H1 (cell line): ENCODE data around the gene ALDH1B1. TPM values are rescaled to one million over a fixed set of nuclear protein-coding genes. Genes with fewer than 3 reads are reported as not detected.

Experiments used
- CTCF ChIA-PET: fragments of 300-600 bp; sonication (Branson Sonifier 250); formaldehyde crosslinking; loops from one replicate; lab custom pipeline; 2021; ENCODE audit not compliant: partially characterized antibody; lab: Charles Lee
- POLR2A ChIA-PET: fragments of 300-600 bp; sonication (Branson Sonifier 250); formaldehyde crosslinking; loops from one replicate; lab custom pipeline; 2021; ENCODE audit warnings: inconsistent platforms; ENCODE audit not compliant: partially characterized antibody; lab: Charles Lee
- DNase-seq, 2 experiments: peaks; one replicate each; pipeline versions ENCODE4 v3.0.0 to v3.0.0-alpha.2; 2010 to 2022; ENCODE audit warnings: low spot score in 2 of 2, low read depth in 1 of 2, mixed read lengths in 1 of 2
- FAIRE-seq: peaks from 2 replicates; lab custom pipeline; 2011; peaks lifted over from hg19 to GRCh38; lab: Jason Lieb, UNC
- H2AFZ ChIP-seq: 2 replicates; pipeline ENCODE4 v1.8.1; 2012; ENCODE audit warnings: low read length, inconsistent platforms
- H2AK5ac ChIP-seq: 2 replicates; pipeline ENCODE4 v1.6.1; 2013; ENCODE audit warnings: low read depth, low read length
- H2BK120ac ChIP-seq: replicated peaks from 2 replicates; pipeline ENCODE3; 2013; ENCODE audit warnings: low read depth, low read length, inconsistent platforms
- H2BK12ac ChIP-seq: 2 replicates; pipeline ENCODE4 v1.6.1; 2013; ENCODE audit warnings: low read depth, low read length
- H2BK15ac ChIP-seq: 2 replicates; pipeline ENCODE4 v1.6.1; 2013; ENCODE audit warnings: low read length
- H2BK20ac ChIP-seq: 2 replicates; pipeline ENCODE4 v1.6.1; 2013; ENCODE audit warnings: low read length
- H2BK5ac ChIP-seq: 2 replicates; pipeline ENCODE4 v1.6.1; 2013; ENCODE audit warnings: low read depth, low read length
- H3K14ac ChIP-seq: 2 replicates; pipeline ENCODE4 v1.6.1; 2013; ENCODE audit warnings: inconsistent platforms; ENCODE audit not compliant: insufficient read length
- H3K18ac ChIP-seq: 2 replicates; pipeline ENCODE4 v1.6.1; 2013; ENCODE audit warnings: low read length; ENCODE audit errors: extremely low read depth
- H3K23ac ChIP-seq: 2 replicates; pipeline ENCODE4 v1.6.1; 2013; ENCODE audit warnings: inconsistent platforms; ENCODE audit not compliant: insufficient read length
- H3K23me2 ChIP-seq: 2 replicates; pipeline ENCODE4 v1.6.1; 2013; ENCODE audit warnings: low read depth, low read length
- H3K27ac ChIP-seq: 2 replicates; pipeline ENCODE4 v1.6.1; 2011; ENCODE audit warnings: low read depth, low read length, inconsistent platforms
- H3K27me3 ChIP-seq, 4 experiments: replicated peaks in 1 of 4; 1 replicate in 1 of 4; 2 replicates in 3 of 4; pipeline versions ENCODE4 v1.6.1 to v1.8.1; 2011 to 2013; ENCODE audit warnings: low read length in 3 of 4, mild to moderate bottlenecking in 3 of 4, inconsistent platforms in 2 of 4, mixed read lengths in 2 of 4, moderate library complexity in 1 of 4; ENCODE audit not compliant: control insufficient read depth in 3 of 4, insufficient read depth in 3 of 4; ENCODE audit errors: extremely low read depth in 1 of 4
- H3K36me3 ChIP-seq, 4 experiments: 2 replicates each; pipeline versions ENCODE4 v1.6.1 to v1.8.1; 2011 to 2013; ENCODE audit warnings: mild to moderate bottlenecking in 4 of 4, low read length in 3 of 4, moderate library complexity in 2 of 4, control low read depth in 1 of 4, inconsistent platforms in 1 of 4; ENCODE audit not compliant: insufficient read depth in 4 of 4, control insufficient read depth in 2 of 4
- H3K4ac ChIP-seq: replicated peaks from 2 replicates; pipeline ENCODE3; 2013; ENCODE audit warnings: low read length, low read depth, mixed read lengths, inconsistent platforms; ENCODE audit not compliant: insufficient read length
- H3K4me1 ChIP-seq, 4 experiments: replicated peaks in 1 of 4; 1 replicate in 1 of 4; 2 replicates in 3 of 4; pipeline versions ENCODE4 v1.6.1 to v1.8.1; 2011 to 2013; ENCODE audit warnings: low read length in 3 of 4, inconsistent platforms in 2 of 4, mixed read lengths in 1 of 4; ENCODE audit not compliant: insufficient read depth in 4 of 4, control insufficient read depth in 3 of 4
- H3K4me2 ChIP-seq, 2 experiments: 2 replicates each; pipeline versions ENCODE4 v1.6.1 to v1.8.1; 2011 to 2013; ENCODE audit warnings: low read depth in 2 of 2, low read length in 2 of 2, control low read depth in 1 of 2, inconsistent platforms in 1 of 2, mild to moderate bottlenecking in 1 of 2; ENCODE audit not compliant: insufficient read depth in 1 of 2
- H3K4me3 ChIP-seq, 4 experiments: fragments of 200-600, 300-600 bp in 1 of 4; sonication (generic), shearing (Covaris generic), sonication (Bioruptor Twin) in 1 of 4; 2 replicates each; pipeline versions ENCODE4 v1.5.1 to v1.8.1; 2011 to 2016; ENCODE audit warnings: low read length in 4 of 4, low read depth in 3 of 4, control low read depth in 2 of 4, inconsistent platforms in 2 of 4, mild to moderate bottlenecking in 2 of 4, mixed read lengths in 1 of 4, moderate library complexity in 1 of 4; ENCODE audit not compliant: insufficient read depth in 2 of 4; ENCODE audit errors: extremely low read depth in 1 of 4
- H3K56ac ChIP-seq: replicated peaks from 2 replicates; pipeline ENCODE3; 2013; ENCODE audit warnings: low read depth, mild to moderate bottlenecking, mixed read lengths, low read length, inconsistent platforms; ENCODE audit not compliant: insufficient read length
- H3K79me1 ChIP-seq: 2 replicates; pipeline ENCODE4 v1.6.1; 2013; ENCODE audit warnings: low read depth, low read length, control low read depth
- H3K79me2 ChIP-seq, 2 experiments: 2 replicates each; pipeline versions ENCODE4 v1.6.1 to v1.8.1; 2012 to 2013; ENCODE audit warnings: low read length in 2 of 2, mild to moderate bottlenecking in 2 of 2, inconsistent platforms in 1 of 2; ENCODE audit not compliant: insufficient read depth in 2 of 2, control insufficient read depth in 1 of 2
- H3K9ac ChIP-seq, 4 experiments: replicated peaks in 1 of 4; 1 replicate in 1 of 4; 2 replicates in 3 of 4; pipeline versions ENCODE4 v1.6.1 to v1.8.1; 2011 to 2013; ENCODE audit warnings: low read depth in 3 of 4, low read length in 3 of 4, control low read depth in 2 of 4, mild to moderate bottlenecking in 2 of 4, moderate library complexity in 2 of 4, inconsistent platforms in 1 of 4; ENCODE audit errors: extremely low read depth in 1 of 4
- H3K9me3 ChIP-seq, 2 experiments: 2 replicates each; pipeline versions ENCODE4 v1.6.1 to v1.8.1; 2012 to 2013; ENCODE audit warnings: mild to moderate bottlenecking in 2 of 2, moderate library complexity in 2 of 2, control low read depth in 1 of 2, inconsistent platforms in 1 of 2, low read depth in 1 of 2, low read length in 1 of 2, mixed read lengths in 1 of 2; ENCODE audit not compliant: insufficient read depth in 2 of 2
- H4K20me1 ChIP-seq, 2 experiments: replicated peaks in 1 of 2; 2 replicates each; pipeline versions ENCODE3 to v1.8.1; 2011 to 2013; ENCODE audit warnings: inconsistent platforms in 2 of 2, low read length in 2 of 2, mild to moderate bottlenecking in 1 of 2; ENCODE audit not compliant: insufficient read depth in 2 of 2, control insufficient read depth in 1 of 2
- H4K5ac ChIP-seq: 2 replicates; pipeline ENCODE4 v1.6.1; 2013; ENCODE audit warnings: low read length, low read depth, mixed read lengths, inconsistent platforms; ENCODE audit not compliant: insufficient read length
- H4K8ac ChIP-seq: 2 replicates; pipeline ENCODE4 v1.8.0; 2013; ENCODE audit warnings: mild to moderate bottlenecking, moderate library complexity, low read length, inconsistent platforms; ENCODE audit not compliant: insufficient read depth; ENCODE audit errors: extremely low read depth
- H4K91ac ChIP-seq: replicated peaks from 2 replicates; pipeline ENCODE3; 2013; ENCODE audit warnings: low read length, mixed read lengths, inconsistent platforms; ENCODE audit not compliant: insufficient read length
- BCL11A ChIP-seq, 2 experiments: IDR thresholded peaks; one replicate each; pipeline ENCODE4 v1.6.1; 2011; ENCODE audit warnings: low read depth in 2 of 2, low read length in 2 of 2, mild to moderate bottlenecking in 2 of 2
- PHF8 ChIP-seq: fragments of 200-600 bp; sonication (generic); conservative IDR thresholded peaks from 2 replicates; pipeline ENCODE4 v1.7.1; 2012; ENCODE audit warnings: low read depth, mild to moderate bottlenecking, inconsistent platforms, low read length, moderate library complexity
- RAD21 ChIP-seq, 2 experiments: IDR thresholded peaks in 1 of 2; conservative IDR thresholded peaks in 1 of 2; 2 replicates each; pipeline ENCODE4 v1.6.1; 2011; ENCODE audit warnings: low read depth in 2 of 2, low read length in 2 of 2, improper control_type of control experiment in 1 of 2, inconsistent platforms in 1 of 2, mild to moderate bottlenecking in 1 of 2, moderate library complexity in 1 of 2
- SUZ12 ChIP-seq: fragments of 200-600 bp; sonication (generic); IDR thresholded peaks from 2 replicates; pipeline ENCODE4 v1.6.1; 2012; ENCODE audit warnings: mild to moderate bottlenecking, inconsistent platforms, low read length, moderate library complexity, mixed read lengths
- TCF12 ChIP-seq: IDR thresholded peaks from 2 replicates; pipeline ENCODE4 v1.6.1; 2011; ENCODE audit warnings: low read depth, mild to moderate bottlenecking, low read length
- YY1 ChIP-seq: IDR thresholded peaks from 2 replicates; pipeline ENCODE4 v1.6.1; 2011; ENCODE audit warnings: low read depth, mild to moderate bottlenecking, low read length
- WGBS, 2 experiments: shearing (Covaris generic) in 1 of 2; methylation state at CpG; one replicate each; pipeline versions ENCODE4 v1.1.6 to v1.1.7; 2013 to 2015; ENCODE audit warnings: low lambda C conversion rate in 2 of 2, mixed read lengths in 2 of 2, inconsistent platforms in 1 of 2, low coverage in 1 of 2, missing lambda C conversion rate in 1 of 2; ENCODE audit not compliant: insufficient replicate concordance in 2 of 2, insufficient coverage in 1 of 2, insufficient read length in 1 of 2; ENCODE audit errors: extremely low coverage in 1 of 2, missing lambda C conversion rate in 1 of 2; 5-methylcytosine and 5-hydroxymethylcytosine counted together
- polyA plus RNA-seq, 7 experiments: library from polyadenylated mRNA; depleted of rRNA in 3 of 7; stranded (reverse) in 5 of 7; unstranded in 2 of 7; fragments of >200 nt in 5 of 7; fragments of 200-250 nt in 2 of 7; gene quantifications; 1 replicate in 5 of 7; 2 replicates in 1 of 7; 4 replicates in 1 of 7; pipeline versions ENCODE4 v1.2.1 to v1.2.3, GENCODE V29; 2011 to 2013; ENCODE audit warnings: missing spikeins in 2 of 7, mixed read lengths in 2 of 7
- total RNA-seq: library from RNA; stranded (reverse); fragmentation: NEBNext Ultra II Directional; extraction: Animal tissue kit (Norgen Biotek cat#: 25700); gene quantifications from 2 replicates; pipeline ENCODE4 v1.2.1, GENCODE V29; 2021
- TF ChIP-seq, protein P1 (sequence below): IDR thresholded peaks from 2 replicates; pipeline ENCODE4 v1.6.1; 2012; ENCODE audit warnings: inconsistent platforms

The ALDH1B1 gene
- total and polyA plus RNA-seq, 2 of the 8 experiments (the other 6 are each of a cell fraction or from before 2014, with no cell fraction given) = 41.6 to 78.7 TPM

DNA sequence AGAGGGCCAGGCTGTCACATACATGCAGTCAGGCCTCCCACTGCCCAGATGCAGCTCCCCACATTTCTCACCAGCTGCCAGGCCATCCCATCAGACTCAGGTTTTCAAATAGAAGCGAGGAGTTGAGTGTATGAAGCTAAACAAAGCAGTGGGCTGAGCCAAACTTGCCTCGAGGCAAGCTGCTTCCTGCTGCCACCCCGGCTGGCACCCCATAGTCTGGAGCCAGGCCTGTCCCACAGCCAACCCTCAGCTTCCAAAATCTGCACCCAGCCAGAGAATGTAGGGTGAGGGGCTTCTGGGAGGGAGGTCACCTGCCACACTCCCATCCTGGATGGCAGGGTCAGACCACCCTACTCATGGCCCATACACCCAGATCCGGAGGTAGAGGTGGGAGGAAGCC is 22.3 kb upstream of the ALDH1B1 start:
- POLR2A ChIA-PET = no interaction called here
- no peak overlapping the region for H3K23ac ChIP-seq
- FAIRE-seq = no peak

More for the DNA sequence above, 22.3 kb upstream of the ALDH1B1 start:
- CTCF ChIA-PET = interaction anchor here (0.7 to 3.0 kb wide), 10 partner anchors 8 to 282 kb away, joined by 3 to 12 read pairs (median 3); no protein-coding TSS in a partner anchor
- Histone ChIP-seq H3K18ac (no peak overlapping the region), H3K4me1 (no peaks in the 10 kb centered on the region; a peak in 1 of 7 replicates), H3K4ac (no peak overlapping the region), H3K4me3 (no peak overlapping the region), H3K79me2 (no peaks in the 10 kb centered on the region), H4K8ac (peak overlapping the region; percentile 28; the same call in 1 of the 2 replicates), H3K56ac (no peak overlapping the region), H2BK12ac (no peak overlapping the region), H3K27ac (no peak overlapping the region), H3K27me3 (no peaks in the 10 kb centered on the region; a peak in 2 of 7 replicates), H3K23me2 (no peaks in the 10 kb centered on the region), H3K36me3 (no peaks in the 10 kb centered on the region), H2AFZ (no peak overlapping the region), H4K20me1 (no peaks in the 10 kb centered on the region), H3K79me1 (no peaks in the 10 kb centered on the region), H4K5ac (no peak overlapping the region), H3K4me2 (no peak overlapping the region), H2AK5ac (no peak overlapping the region), H3K14ac (no peak overlapping the region), H3K9me3 (no peaks in the 10 kb centered on the region), H2BK120ac (no peak overlapping the region), H3K9ac (no peak overlapping the region), H2BK5ac (no peak overlapping the region), H2BK15ac (no peak overlapping the region), H2BK20ac (no peak overlapping the region), H4K91ac (no peak overlapping the region)
- TF ChIP-seq TCF12 = no peak
- TF ChIP-seq RAD21 (IDR thresholded peaks at IDR 0.05 in 1 of 2, conservative IDR thresholded peaks at IDR 0.05 in 1 of 2; ENCODE audit: low read depth in 2 of 2, low read length in 2 of 2) = no peak
- TF ChIP-seq SUZ12 = no peak
- TF ChIP-seq, protein P1, sequence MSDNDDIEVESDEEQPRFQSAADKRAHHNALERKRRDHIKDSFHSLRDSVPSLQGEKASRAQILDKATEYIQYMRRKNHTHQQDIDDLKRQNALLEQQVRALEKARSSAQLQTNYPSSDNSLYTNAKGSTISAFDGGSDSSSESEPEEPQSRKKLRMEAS = no peak
- no peak for TF ChIP-seq BCL11A (IDR thresholded peaks at IDR 0.05; ENCODE audit: low read depth in 2 of 2, low read length in 2 of 2)
- no peak for TF ChIP-seq PHF8
- TF ChIP-seq YY1 = no peak
- no peak for DNase-seq
- 80% methylated on average over 4 of the region's 4 CpGs; no CpG with 5 or more reads in 1 of the 2 experiments for WGBS, 2 experiments
